Lower leg skin (tissue), 3 donors: ENCODE results near the gene SHISA8.

Experiments used
- POLR2A ChIP-seq, 2 donors: fragments of 450-650 bp; IDR thresholded peaks; one replicate each; pipeline ENCODE4 v1.6.1; 2016 to 2017; ENCODE audit warnings: antibody characterized with exemption in 2 of 2, mild to moderate bottlenecking in 1 of 2, moderate library complexity in 1 of 2
- TF ChIP-seq, protein P1 (sequence below), 3 donors: fragments of 450-650 bp; IDR thresholded peaks; one replicate each; pipeline ENCODE4 v1.5.1; 2016; ENCODE audit warnings: antibody characterized with exemption in 3 of 3, mild to moderate bottlenecking in 3 of 3, moderate library complexity in 2 of 3

DNA sequence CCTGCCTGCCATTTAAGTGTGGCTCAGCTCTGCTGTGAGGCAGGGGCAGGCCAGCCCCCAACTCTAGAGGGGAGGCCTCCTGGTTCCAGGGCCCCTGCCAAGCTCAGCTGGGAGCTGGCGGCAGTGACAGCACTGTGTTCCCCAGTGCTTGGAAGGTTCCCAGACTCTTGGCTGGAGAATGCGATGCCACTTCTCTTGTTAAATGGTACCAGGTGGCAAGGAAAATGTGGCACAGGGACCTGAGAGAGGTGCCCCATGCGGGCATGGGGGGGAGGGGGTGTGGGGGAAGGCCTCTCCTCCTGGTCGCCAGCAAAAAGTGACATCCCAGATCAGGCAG, 20.1 kb upstream of the SHISA8 start:
- TF ChIP-seq, protein P1, sequence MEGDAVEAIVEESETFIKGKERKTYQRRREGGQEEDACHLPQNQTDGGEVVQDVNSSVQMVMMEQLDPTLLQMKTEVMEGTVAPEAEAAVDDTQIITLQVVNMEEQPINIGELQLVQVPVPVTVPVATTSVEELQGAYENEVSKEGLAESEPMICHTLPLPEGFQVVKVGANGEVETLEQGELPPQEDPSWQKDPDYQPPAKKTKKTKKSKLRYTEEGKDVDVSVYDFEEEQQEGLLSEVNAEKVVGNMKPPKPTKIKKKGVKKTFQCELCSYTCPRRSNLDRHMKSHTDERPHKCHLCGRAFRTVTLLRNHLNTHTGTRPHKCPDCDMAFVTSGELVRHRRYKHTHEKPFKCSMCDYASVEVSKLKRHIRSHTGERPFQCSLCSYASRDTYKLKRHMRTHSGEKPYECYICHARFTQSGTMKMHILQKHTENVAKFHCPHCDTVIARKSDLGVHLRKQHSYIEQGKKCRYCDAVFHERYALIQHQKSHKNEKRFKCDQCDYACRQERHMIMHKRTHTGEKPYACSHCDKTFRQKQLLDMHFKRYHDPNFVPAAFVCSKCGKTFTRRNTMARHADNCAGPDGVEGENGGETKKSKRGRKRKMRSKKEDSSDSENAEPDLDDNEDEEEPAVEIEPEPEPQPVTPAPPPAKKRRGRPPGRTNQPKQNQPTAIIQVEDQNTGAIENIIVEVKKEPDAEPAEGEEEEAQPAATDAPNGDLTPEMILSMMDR (IDR thresholded peaks at IDR 0.05) = no peak
- no peak for TF ChIP-seq POLR2A (IDR thresholded peaks at IDR 0.05)
